Measurements from ENCODE around the gene SAPCD2. TPM values are rescaled to one million over a fixed set of nuclear protein-coding genes. Genes with fewer than 3 reads are reported as not detected.

Gene SAPCD2
- polyA plus RNA-seq, 1 donor: 7.2 TPM

DNA sequence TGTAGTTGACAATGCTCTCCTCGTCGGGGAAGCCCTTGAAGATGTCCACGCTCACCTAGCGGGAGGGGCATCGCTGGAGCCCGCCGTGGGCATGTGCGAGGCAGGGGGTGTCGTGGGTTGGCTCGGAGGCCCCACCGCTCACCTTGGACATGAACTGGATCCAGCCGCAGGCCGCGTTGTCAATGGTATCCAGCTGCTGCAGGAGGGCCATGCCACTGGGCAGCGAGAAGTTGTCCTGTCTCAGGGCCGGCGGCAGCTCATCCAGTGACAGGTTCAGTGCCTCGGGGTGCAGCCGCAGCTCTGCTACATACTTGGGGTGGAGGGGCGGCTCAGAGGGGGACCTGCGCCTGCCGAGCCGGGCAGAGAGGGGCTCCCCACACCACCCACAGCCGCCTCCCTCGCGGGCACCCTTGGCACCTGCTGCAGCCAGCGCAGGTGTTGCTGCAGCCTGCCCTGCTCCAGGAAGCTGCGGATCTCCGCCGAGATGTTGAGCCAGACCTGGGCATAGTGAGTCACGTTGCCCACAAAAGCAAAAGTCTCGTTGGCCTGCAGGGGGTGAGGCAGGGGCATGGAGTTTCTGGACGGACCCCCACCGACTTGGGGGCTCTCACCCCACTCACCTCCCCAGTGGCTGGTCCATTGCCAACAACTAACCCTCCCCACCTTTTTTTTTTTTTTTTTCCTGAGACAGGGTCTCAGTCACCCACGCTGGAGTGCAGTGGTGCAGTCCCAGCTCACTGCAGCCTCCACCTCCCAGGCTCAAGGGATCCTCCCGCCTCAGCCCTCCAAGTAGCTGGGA is 51.4 kb downstream of the SAPCD2 start:
- DNase-seq: no peak

DNA sequence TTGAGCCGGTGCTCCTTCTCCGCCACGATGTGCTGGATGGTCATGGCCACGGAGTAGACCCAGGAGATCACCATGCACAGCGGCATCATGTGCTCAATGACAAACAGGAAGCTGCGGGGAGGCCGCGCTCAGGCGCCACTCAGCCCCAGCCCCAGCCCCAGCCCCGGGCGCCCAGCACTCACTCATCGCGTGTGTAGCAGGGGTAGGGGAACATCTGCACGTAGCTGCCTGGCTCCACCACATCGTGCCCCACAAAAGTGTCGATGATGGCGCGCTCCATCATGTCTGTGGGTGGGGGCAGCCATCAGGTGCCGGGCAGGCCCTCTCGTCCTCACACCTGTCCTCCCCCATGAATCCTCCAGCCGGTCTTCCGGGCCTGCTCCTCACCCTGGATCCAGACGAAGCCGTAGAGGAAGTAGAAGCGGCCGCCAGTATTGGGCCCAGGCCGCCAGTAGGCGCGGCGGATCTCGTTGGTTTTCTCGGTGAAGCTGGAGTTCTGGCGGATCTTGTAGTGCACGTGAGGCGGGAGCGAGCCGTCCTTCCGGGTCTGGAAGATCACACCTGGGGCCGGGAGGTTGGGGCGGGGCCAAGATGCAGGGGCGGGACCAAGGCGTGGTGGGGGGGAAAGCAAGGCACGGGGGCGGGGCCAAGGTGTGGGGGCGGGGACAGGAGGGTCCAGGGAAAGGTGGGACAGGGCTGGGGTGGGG is 52.4 kb downstream of the SAPCD2 start:
- DNase-seq: no peak

GRCh38 chr9:137017071-137017470 is 53.3 kb downstream of the SAPCD2 start:
- DNase-seq: no peak

GRCh38 chr9:137016436-137016835 is 53.9 kb downstream of the SAPCD2 start:
- no peak for DNase-seq

GRCh38 chr9:137015976-137016375 is 54.4 kb downstream of the SAPCD2 start:
- DNase-seq: no peak

GRCh38 chr9:137015540-137015930 is 54.8 kb downstream of the SAPCD2 start:
- no peak for DNase-seq

- no peak for DNase-seq
These were observed 55.4 kb downstream of the SAPCD2 start for GRCh38 chr9:137014776-137015539.

DNA sequence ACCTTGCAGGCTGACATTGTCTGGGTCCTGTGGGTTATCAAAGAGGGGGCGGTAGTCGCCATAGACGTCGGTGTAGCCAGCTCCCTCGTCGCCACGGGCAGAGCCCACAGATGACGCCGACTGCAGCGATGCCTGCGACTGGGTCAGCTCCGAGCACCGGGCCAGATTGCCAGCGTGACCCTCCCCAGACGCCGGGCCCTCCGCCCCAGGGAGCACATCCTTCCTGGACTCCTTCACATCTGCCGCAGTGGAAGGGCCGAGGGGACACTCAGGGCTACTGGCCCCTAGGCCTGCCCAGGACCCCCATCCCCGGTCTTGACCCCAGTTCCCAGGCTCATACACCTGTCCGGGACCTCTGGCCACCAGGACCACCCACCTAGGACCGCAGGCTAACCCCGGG is 56.2 kb downstream of the SAPCD2 start:
- DNase-seq: no peak

- DNase-seq: no peak
These were observed 56.8 kb downstream of the SAPCD2 start for GRCh38 chr9:137013571-137013940.

DNA sequence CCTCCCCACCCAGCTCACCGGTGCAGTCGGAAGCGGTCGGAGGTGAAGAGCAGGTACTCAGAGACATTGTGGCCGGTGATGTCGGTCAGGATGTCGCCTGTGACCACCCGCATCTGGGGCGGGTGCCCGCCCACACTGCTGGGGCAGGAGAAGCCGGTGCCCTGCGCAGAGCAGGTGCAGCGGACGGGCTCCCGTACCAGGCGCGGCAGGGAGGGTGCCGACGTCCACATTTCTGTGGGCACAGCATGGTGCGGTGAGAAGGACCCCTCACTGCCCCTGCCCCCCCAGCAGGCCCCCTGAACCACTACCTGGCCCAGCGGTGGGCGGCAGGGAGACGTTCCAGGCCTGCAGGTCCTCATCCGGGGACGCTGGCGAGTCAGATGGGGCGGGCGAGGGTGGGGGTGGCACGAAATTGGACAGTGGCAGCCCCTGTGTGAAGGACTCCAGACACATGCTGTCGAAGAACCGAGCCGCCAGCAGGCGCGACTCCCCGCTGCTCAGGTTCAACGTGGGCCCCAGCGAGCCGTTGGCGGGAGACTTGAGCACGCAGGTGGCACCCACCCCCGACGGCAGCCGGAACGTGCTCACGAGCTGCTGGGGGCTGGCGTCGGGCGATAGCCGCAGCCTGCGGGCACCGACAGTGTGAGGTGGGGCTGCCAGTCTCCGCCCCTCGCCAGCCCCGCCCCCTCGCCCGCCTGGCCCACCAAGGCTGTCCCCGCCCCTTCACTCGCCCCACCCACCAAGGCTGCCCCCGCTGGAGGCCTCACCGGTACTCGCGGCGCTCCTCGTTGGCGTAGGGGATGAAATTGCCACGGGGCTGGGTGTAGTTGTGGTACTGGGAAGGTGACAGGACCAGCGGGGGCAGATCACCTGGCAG is 57.4 kb downstream of the SAPCD2 start:
- DNase-seq: no peak

Other genes starting within 250 kb of the SAPCD2 start
- gene AJM1, start 228.1 kb downstream of the SAPCD2 start, polyA plus RNA-seq (ENCODE audit: insufficient read length): 1.00 TPM
- 64.9 TPM for gene PHPT1, start 221.1 kb downstream of the SAPCD2 start, polyA plus RNA-seq (ENCODE audit: insufficient read length)
- 5.4 TPM for gene MAMDC4, start 218.2 kb downstream of the SAPCD2 start, polyA plus RNA-seq (ENCODE audit: insufficient read length)
- gene EDF1, start 204.2 kb downstream of the SAPCD2 start, polyA plus RNA-seq (ENCODE audit: insufficient read length): 275 TPM
- 12.7 TPM for gene TRAF2, start 184.0 kb downstream of the SAPCD2 start, polyA plus RNA-seq (ENCODE audit: insufficient read length)
- 33.7 TPM for gene FBXW5, start 125.8 kb downstream of the SAPCD2 start, polyA plus RNA-seq (ENCODE audit: insufficient read length)
- gene C8G, start 125.3 kb downstream of the SAPCD2 start, polyA plus RNA-seq (ENCODE audit: insufficient read length): 0.42 TPM
- gene LCN12, start 118.3 kb downstream of the SAPCD2 start, polyA plus RNA-seq (ENCODE audit: insufficient read length): 20.2 TPM
- gene PTGDS, start 93.1 kb downstream of the SAPCD2 start, polyA plus RNA-seq (ENCODE audit: insufficient read length): 61.3 TPM
- gene LCNL1, start 87.6 kb downstream of the SAPCD2 start, polyA plus RNA-seq (ENCODE audit: insufficient read length): 0.43 TPM
- gene PAXX, start 78.1 kb downstream of the SAPCD2 start, polyA plus RNA-seq (ENCODE audit: insufficient read length): 23.3 TPM
- not detected for gene CLIC3, start 74.0 kb downstream of the SAPCD2 start, polyA plus RNA-seq (ENCODE audit: insufficient read length)
- gene ABCA2, start 42.3 kb downstream of the SAPCD2 start, polyA plus RNA-seq (ENCODE audit: insufficient read length): 46.6 TPM
- not detected for gene FUT7, start 38.5 kb downstream of the SAPCD2 start, polyA plus RNA-seq (ENCODE audit: insufficient read length)
- 18.4 TPM for gene NPDC1, start 24.4 kb downstream of the SAPCD2 start, polyA plus RNA-seq (ENCODE audit: insufficient read length)
- gene ENTPD2, start 16.5 kb downstream of the SAPCD2 start, polyA plus RNA-seq (ENCODE audit: insufficient read length): 4.7 TPM
- 6.9 TPM for gene UAP1L1, start 7.0 kb upstream of the SAPCD2 start, polyA plus RNA-seq (ENCODE audit: insufficient read length)
- gene MAN1B1, start 16.4 kb upstream of the SAPCD2 start, polyA plus RNA-seq (ENCODE audit: insufficient read length): 61.4 TPM
- gene DPP7, start 44.2 kb upstream of the SAPCD2 start, polyA plus RNA-seq (ENCODE audit: insufficient read length): 16.8 TPM
- not detected for gene GRIN1, start 68.6 kb upstream of the SAPCD2 start, polyA plus RNA-seq (ENCODE audit: insufficient read length)
- not detected for gene LRRC26, start 99.5 kb upstream of the SAPCD2 start, polyA plus RNA-seq (ENCODE audit: insufficient read length)
- gene TMEM210, start 101.5 kb upstream of the SAPCD2 start, polyA plus RNA-seq (ENCODE audit: insufficient read length): not detected
- gene ANAPC2, start 118.0 kb upstream of the SAPCD2 start, polyA plus RNA-seq (ENCODE audit: insufficient read length): 42.9 TPM
- gene SSNA1, start 118.1 kb upstream of the SAPCD2 start, polyA plus RNA-seq (ENCODE audit: insufficient read length): 34.7 TPM
- 10.9 TPM for gene TPRN, start 130.2 kb upstream of the SAPCD2 start, polyA plus RNA-seq (ENCODE audit: insufficient read length)
- 39.0 TPM for gene TMEM203, start 135.1 kb upstream of the SAPCD2 start, polyA plus RNA-seq (ENCODE audit: insufficient read length)
- gene NDOR1, start 135.1 kb upstream of the SAPCD2 start, polyA plus RNA-seq (ENCODE audit: insufficient read length): 12.2 TPM
- 5.8 TPM for gene RNF208, start 151.7 kb upstream of the SAPCD2 start, polyA plus RNA-seq (ENCODE audit: insufficient read length)
- gene CYSRT1, start 154.6 kb upstream of the SAPCD2 start, polyA plus RNA-seq (ENCODE audit: insufficient read length): 13.2 TPM
- 13.1 TPM for gene RNF224, start 156.9 kb upstream of the SAPCD2 start, polyA plus RNA-seq (ENCODE audit: insufficient read length)
- gene SLC34A3, start 160.3 kb upstream of the SAPCD2 start, polyA plus RNA-seq (ENCODE audit: insufficient read length): 7.4 TPM
- 345 TPM for gene TUBB4B, start 170.7 kb upstream of the SAPCD2 start, polyA plus RNA-seq (ENCODE audit: insufficient read length)
- gene STPG3, start 180.7 kb upstream of the SAPCD2 start, polyA plus RNA-seq (ENCODE audit: insufficient read length): 1.5 TPM
- gene NELFB, start 184.8 kb upstream of the SAPCD2 start, polyA plus RNA-seq (ENCODE audit: insufficient read length): 48.0 TPM
- 4.5 TPM for gene TOR4A, start 207.2 kb upstream of the SAPCD2 start, polyA plus RNA-seq (ENCODE audit: insufficient read length)
- gene NRARP, start 231.7 kb upstream of the SAPCD2 start, polyA plus RNA-seq (ENCODE audit: insufficient read length): 5.1 TPM